HG02884 (cell line): Measurements from ENCODE around the gene RBM4B.
A peak's percentile ranks its signal among the peaks of the same experiment; 100 is the strongest.
"Not testable (repeated sequence)": the region's sequence is repeated elsewhere in the genome, so short reads cannot be mapped to it uniquely, and the experiment has no call there.

Experiments used
- ATAC-seq: cut with Tn5 transposase; IDR thresholded peaks from one replicate; pipeline ENCODE4 v1.9.1; 2021; ENCODE audit warnings: mild to moderate bottlenecking, moderate library complexity; ENCODE audit not compliant: unreplicated experiment

RBM4B gene

DNA sequence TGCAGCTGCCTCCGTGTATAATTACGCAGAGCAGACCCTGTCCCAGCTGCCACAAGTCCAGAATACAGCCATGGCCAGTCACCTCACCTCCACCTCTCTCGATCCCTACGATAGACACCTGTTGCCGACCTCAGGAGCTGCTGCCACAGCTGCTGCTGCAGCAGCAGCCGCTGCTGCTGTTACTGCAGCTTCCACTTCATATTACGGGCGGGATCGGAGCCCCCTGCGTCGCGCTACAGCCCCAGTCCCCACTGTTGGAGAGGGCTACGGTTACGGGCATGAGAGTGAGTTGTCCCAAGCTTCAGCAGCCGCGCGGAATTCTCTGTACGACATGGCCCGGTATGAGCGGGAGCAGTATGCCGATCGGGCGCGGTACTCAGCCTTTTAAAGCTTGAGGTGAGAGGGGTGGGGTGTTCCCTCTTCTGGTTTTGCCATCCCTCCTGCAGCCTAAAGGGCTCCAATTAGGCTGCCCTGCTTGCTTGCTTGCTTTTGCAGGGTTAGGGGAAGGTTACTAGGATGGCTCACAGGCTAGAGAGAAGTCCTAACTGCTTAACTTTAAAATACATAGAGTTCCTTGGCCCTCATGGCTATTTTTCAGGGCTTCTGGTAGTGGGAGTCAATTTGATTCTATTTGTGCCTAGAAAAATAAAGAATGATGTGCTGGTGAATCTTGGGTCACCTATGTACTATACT, 33.8 kb downstream of the RBM4B start:
- ATAC-seq: no peak

- ATAC-seq: no peak
Observed at GRCh38 chr11:66641834-66642233, 35.9 kb downstream of the RBM4B start.

GRCh38 chr11:66639814-66640340, 37.8 kb downstream of the RBM4B start:
- not testable (repeated sequence) for ATAC-seq

DNA sequence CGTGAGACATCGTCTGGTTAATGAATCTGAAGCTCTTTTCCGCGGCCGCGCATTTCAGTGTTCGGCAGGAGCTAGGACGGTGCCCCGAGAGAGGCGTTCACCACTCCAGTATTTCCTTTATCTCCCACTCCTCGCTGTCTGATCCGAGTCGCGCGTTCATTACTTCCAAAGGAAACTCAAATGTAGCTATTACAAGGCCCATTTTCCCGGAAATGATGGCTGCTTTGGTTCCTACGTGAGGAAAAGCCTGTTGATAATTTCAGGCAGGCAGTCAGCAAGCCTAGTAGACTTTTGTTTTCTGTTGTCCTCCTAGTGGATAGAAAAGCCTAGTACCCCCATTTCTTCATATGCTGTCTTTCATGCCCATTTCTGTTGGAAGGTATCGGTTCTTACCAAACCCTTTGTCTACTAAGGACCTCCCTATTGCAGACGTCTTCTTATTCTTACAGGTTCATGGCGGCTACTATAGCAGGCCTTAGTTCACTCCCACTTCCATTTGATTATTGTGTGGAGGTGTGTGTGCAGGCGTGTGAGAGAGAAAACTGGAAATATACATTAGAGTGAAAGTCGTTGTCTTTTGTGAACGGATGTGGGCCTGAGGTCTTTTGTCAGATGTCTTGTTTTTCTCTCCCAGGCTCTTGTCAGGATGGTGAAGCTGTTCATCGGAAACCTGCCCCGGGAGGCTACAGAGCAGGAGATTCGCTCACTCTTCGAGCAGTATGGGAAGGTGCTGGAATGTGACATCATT, 38.4 kb downstream of the RBM4B start:
- no peak for ATAC-seq

GRCh38 chr11:66638177-66639065, 39.3 kb downstream of the RBM4B start, which contains the start of gene RBM4:
RBM4 (plus strand) TSS chr11:66638703; CDS start chr11:66639712, 1,009 bp downstream.
- ATAC-seq: peak; percentile 91

DNA sequence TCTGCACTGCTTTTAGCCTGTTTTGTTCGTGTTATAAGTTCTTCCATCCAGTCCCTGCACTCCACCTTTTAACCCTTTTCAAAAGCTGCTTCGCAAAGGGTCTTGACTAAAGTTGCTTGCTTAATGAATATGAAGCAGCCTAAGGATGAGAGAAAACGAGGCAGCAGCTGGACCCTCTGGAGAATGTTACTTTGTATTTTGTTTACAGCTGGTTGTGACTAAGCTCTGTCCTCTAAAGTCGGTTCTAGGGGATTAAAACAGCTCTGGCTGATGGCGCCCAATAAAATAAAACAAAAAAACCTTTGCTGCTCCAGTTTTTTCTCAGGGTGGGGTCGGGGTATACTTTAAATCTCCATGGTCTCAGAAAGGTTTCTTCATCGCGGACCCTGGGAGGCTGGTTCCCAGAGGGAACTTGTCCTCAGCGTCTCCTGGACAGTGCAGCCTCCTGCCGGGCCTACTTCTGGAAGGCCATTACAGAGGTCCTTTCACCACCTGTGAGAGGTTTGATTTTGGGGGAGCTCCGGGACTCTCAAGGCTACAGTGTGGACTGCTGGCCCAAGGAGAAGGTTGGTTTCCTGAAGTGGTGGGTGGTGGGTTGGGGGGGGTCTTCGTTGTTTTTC, 40.0 kb downstream of the RBM4B start:
- ATAC-seq: no peak

GRCh38 chr11:66636411-66636810, 41.3 kb downstream of the RBM4B start:
- ATAC-seq: no peak

- ATAC-seq: no peak
Observed at GRCh38 chr11:66632952-66633351, 44.7 kb downstream of the RBM4B start.

DNA sequence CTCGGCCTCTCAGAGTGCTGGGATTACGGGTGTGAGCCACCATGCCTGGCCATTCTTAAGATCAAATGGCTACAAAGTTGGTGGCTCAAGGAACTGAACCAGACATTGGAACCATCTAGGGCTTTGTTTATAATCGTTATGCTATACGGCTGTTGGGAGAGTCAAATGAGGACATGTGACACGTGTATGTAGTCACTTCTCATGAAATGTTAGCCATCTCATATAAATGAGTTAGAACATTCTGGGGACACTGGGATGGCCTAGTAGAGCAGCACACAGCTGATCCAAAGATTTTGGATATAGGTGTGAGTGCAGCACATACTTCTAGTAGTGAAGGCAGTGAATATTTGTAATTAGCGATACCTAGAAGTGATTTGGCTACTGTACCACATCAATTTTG, 45.8 kb downstream of the RBM4B start:
- ATAC-seq: no peak

DNA sequence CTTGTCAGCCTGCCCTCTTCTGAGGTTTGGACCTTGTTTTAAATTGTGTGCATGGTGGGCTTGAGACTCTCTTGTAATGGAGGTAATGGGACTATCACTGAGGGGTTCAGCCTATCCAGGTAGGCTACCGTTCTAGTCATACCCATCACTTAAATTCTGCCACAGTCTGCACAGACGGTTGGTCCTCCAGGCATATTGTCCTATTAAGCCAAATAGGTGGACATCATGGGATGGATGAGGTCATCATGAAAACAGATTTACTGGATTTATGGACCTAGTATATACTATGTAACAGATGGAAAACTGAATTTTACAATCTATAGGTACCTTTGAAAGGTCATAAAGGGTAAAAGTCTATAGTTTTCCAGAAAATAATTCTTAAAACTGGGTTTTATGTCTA, 48.3 kb downstream of the RBM4B start:
- ATAC-seq: no peak

- no peak for ATAC-seq
Observed at GRCh38 chr11:66628061-66628603, 49.6 kb downstream of the RBM4B start.

DNA sequence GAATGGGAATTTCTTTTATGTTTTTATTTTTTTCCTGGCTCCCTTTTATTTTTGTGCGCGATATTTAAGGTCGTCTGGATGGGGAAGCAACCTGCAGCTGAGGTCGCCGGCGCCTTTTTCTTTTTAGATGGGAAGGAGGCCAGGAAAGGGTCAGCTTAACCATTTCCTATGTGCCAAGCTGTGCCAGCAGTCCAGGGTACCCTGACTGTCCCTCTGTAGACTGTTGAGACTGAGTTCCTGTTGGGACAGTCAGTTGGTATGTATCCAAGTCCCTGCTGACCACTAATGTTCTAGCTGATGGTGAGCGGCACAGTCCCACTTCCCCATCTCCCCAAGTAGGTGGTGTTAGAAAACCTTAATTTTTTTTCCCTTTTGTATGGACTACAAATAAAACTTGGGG, 50.8 kb downstream of the RBM4B start:
- ATAC-seq: no peak

- ATAC-seq: no peak
Observed at GRCh38 chr11:66626382-66626781, 51.3 kb downstream of the RBM4B start.

DNA sequence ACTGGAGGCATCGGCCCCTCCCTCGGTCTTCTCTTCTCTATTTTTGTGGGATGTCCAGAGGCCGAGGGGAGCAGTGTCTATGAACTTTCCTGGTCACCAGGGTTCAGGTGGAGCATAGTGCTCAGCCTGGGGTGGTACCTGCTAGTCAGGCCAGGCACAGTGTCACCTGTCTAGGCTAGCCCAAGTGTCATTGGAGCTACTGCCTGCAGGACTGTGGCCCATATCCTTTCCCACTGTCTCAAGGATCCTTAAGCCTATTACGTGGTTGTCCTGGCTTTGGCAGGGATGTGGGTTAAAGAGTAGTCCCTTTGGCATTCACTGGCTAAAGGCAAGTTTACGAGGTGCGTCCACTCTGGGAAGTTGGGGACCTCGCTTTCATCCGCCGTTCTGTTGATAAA, 51.9 kb downstream of the RBM4B start:
- no peak for ATAC-seq

GRCh38 chr11:66625041-66625751, 52.5 kb downstream of the RBM4B start:
- no peak for ATAC-seq

- no peak for ATAC-seq
Observed at GRCh38 chr11:66624450-66624849, 53.2 kb downstream of the RBM4B start.

DNA sequence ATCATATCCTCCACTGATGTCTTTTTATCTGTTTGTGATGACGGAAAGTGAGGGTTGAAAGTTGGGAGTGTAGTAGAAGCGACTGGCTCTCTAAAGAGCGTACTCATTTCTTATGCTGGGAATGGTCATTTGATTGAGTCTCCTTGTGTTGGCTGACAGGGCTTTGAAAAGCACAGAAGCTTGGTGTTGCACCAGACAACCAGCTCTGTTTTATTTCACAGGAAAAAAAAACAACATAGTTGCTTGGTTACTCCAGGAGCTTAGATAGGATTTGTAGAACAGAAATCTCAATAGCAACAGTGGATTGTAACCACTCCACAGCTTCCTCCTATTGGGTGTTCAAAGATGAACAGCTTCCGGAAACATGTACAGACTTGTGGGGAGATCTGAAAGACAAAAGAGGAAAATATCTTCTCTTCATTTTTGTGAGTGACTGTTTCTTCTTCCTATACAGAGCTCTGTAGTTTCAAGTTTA, 58.6 kb downstream of the RBM4B start:
- no peak for ATAC-seq

DNA sequence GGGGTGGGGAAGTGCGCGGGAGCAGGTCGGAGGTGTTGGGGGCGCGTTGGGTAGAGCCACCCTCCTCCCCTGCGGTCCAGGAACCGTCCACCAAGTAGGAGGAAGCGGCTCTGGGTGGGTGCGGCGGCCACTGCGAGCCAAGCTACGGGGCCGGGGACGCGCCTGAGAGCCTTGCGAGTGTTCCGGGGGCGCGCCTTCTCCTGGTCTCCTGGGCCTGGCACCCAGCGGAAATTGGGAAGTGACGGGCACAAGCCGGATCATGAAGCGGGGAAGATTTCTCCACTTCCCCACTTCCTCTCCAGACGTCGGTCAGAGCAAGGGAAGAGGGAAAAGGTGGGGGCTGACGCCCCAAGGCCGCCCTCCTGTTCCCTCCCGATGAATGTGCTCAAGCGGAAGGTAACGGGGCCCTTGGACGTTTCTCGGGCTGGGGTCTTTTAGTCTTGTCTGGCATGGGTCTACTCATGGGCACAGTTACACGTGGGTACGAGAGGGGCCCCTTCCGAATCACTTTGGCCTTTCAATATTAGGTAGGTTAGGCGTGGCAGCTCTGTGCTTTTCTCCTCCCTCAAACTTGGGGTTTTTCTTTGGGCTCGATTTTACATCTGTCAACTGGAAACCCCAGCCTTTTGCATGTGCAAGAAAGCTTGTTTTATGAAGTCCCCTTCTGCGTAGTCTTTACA, 60.4 kb downstream of the RBM4B start:
- ATAC-seq: no peak
